Anterior cingulate cortex (tissue), 58 donors: ENCODE data around the gene PISD.
A peak's percentile ranks its signal among the peaks of the same experiment; 100 is the strongest.
"Not testable (repeated sequence)": the region's sequence is repeated elsewhere in the genome, so short reads cannot be mapped to it uniquely, and the experiment has no call there.

ENCODE experiments used
- DNase-seq, 58 donors: peaks; one replicate each; lab custom pipeline; 2025; lab: John Stamatoyannopoulos, UW

PISD gene

DNA sequence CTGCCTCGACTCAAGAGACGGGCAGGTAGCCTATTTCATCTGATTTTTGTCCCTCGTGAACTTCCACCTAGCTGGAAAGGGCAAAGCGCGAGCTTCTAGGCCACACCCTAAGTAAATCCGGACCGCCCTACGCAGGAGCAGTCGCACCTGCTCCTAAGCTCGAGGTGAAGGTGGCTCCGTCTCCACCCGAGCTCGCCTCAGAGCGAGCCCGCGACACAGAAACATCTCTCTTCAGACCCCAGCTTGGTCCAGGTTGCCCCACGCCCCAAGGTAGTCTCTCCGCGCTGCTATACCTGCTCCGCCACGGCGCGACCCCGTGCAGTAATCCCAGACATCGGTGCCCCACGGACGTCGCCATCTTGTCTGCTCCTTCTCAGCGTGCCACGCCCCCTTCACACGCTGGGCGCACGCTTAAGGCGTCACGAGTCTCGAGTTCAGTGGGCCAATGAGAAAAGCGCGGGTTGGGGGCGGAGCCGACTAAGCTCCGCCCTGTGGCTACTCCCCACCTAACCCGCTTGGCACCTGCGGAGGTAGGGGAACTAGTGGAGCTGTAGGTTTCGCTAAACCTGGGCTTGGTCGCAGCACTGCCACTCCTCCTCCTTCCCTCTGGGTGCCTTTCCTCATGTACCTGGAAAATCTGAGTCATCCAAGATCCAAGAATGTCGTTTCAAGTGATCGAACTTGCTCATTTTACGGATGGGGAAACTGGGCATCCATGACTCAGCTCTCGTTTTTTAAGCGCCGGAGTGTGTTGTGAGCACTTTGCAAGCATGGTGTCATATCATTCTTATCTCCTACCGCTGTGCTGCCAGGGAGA, at the start of gene PISD:
Gene PISD (minus strand): TSS at position 365 of the 817 bp plus-strand sequence. CDS start 7 bp downstream, at position 358.
- DNase-seq, result peak; percentile 59 to 95 (median 88)

DNA sequence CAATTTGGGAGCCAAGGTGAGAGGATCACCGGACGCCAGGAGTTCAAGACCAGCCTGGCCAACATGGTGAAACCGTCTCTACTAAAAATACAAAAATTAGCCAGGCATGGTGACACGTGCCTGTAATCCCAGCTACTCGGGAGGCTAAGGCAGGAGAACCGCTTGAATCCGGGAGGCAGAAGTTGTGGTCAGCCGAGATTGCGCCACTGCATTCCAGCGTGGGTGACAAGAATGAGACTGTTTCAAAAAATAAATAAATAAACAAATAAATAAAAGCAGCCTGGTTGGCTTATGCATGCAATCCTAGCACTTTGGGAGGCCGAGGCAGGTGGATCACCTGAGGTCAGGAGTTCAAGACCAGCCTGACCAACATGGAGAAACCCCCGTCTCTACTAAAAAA, 49.2 kb upstream of the PISD start:
- not testable (repeated sequence) for DNase-seq

DNA sequence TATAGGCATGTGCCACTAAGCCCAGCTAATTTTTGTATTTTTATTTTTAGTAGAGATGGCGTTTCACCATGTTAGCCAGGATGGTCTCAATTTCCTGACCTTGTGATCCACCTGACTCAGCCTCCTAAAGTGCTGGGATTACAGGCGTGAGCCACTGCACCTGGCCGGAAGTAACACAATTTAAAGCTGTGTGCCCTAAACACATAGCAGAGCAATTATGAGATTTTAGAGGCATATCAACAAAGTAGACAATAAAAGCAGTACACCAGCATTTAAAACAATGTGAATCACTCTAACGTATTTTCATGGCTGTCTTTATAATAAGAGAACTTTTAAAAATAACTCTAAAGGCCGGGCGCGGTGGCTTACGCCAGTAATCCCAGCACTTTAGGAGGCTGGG, 45.5 kb upstream of the PISD start:
- no peak for DNase-seq

DNA sequence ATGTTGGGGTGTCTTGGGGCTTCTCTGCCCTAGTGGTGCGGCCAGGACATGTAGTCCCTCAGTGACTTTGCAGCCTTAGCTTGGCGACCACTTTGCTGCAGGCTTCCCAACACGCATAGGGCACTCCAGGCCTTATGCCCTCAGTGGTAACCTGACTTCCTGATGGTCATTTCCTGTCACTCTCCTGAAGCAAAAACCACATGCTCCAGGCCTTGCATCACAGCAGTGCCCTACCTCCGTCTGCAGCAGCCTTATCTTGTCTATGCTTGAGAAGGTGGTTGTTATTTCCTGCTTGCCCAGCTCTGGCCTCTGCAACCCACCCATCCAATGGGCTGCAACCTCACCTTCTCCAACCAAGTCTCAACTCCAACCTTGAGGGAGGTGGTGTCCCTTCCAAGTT, 33.4 kb upstream of the PISD start:
- DNase-seq, result no peak

DNA sequence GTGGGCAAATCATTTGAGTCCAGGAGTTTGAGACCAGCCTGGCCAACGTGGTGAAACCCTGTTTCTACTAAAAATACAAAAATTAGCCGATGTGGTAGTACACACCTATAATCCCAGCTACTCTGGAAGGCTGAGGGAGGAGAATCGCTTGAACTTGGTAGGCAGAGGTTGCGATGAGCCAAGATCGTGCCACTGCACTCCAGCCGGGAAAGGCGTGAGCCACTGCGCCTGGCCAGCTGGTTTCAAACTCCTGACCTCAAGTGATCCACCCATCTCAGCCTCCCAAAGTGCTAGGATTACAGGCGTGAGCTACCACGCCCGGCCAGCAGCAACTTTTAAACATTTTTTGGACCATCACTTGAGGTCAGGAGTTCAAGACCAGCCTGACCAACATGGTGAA, 32.0 kb upstream of the PISD start:
- not testable (repeated sequence) for DNase-seq

DNA sequence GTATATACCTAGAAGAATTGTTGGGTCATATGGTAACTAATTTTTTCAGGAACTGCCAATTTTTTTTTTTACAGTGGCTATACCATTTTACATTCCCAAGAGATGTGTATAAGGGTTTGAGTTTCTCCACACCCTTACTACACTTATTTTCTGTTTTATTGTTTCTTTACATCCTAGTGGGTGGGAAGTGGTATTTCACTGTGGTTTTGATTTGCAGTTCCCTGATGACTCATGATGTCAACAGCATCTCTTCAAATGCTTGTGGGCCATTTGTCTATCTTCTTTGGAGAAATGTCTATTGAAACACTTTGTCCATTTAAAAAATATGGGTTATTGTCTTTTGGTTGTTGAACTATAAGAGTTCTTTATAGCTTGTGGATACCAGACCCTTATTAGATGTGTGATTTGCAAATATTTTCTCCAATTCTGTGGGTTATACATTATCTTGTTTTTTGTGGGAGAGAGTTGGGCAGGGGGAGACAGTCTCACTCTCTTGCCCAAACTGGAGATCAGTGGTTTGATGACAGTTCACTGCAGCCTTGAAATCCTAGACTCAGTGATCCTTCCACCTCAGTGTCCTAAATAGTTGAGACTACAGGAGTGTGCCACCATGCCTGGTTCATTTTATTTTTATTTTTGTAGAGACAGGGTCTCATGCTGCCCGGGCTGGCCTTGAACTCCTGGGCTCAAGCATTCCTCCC, 30.3 kb upstream of the PISD start:
- no peak for DNase-seq

DNA sequence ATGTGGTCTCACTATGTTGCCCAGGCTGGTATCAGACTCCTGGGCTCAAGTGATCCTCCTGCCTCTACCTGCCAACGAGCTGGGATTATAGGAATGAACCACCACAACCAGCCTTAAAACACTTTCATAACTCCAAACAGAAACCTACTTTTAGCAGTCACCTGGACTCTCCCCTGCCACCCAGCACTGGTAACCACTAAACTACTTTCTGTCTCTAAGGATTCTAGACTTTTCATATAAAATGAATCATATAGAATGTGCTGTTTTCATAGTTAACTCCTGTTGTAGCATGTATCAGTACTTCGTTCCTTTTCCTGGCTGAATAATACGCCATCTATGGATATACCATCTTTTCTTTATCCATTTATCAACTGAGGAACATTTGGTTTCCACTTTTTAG, 29.4 kb upstream of the PISD start:
- no peak for DNase-seq

DNA sequence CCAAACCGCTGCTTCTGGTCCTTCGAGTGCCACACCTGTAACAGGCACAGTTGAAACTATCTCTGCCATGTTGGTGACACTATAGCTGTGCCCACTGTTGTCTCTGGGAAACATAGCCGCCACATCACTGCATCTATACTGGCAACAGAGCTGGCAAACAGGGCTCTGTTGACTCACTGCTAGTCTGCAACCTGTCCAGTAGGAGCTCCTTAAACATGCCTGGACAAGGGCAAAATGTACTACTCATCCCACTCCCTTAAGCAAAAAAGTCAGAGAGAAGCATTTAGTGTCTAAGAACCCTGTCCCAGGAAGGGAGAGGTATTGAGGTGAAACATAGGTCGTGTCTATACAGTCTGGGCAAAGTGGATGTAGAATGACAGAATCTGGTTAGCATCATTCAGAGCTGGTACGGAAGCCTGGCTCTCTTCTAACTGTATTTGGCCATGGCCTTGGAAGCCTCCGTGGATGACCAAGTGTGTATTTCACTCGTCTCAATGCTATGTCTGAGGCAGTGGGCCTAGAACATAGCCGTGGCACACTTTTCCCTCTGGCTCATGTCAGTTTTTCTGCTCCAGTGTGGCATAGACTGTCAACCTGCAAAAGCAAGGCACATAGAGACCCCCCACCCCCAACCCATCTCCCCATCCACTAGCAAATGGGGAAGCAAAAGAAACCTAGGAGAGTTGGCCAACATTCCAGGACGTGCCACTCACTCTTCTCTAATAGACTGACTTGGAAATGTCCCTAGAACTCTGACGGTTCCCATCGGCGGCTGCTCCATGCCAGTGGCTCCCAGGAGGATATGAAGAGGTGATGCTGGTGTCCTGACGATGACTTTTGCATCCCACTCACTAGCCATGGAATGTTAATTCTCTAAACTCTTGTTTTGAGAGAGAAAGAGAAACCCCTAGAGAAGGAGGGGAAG, 21.4 kb upstream of the PISD start:
- DNase-seq, result no peak

DNA sequence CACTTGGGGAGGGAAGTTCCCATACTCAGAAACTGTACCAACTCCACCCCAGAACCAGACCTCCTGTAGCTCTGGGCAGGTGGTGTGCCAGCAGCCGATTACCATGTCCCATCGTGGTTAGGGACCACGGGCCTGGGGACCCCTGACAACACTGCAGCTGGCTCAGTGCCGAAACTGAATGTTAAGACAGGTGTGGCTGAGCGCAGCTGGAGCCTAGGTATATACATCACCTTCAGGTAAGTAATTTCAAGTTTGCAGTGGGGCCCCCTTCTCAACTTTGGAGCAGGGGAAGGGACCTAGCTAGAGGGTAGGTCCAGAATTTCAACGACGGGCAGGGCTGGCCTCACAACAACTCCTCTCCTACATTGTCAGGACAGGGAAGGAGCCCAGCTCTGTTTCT, 20.7 kb upstream of the PISD start:
- no peak for DNase-seq

DNA sequence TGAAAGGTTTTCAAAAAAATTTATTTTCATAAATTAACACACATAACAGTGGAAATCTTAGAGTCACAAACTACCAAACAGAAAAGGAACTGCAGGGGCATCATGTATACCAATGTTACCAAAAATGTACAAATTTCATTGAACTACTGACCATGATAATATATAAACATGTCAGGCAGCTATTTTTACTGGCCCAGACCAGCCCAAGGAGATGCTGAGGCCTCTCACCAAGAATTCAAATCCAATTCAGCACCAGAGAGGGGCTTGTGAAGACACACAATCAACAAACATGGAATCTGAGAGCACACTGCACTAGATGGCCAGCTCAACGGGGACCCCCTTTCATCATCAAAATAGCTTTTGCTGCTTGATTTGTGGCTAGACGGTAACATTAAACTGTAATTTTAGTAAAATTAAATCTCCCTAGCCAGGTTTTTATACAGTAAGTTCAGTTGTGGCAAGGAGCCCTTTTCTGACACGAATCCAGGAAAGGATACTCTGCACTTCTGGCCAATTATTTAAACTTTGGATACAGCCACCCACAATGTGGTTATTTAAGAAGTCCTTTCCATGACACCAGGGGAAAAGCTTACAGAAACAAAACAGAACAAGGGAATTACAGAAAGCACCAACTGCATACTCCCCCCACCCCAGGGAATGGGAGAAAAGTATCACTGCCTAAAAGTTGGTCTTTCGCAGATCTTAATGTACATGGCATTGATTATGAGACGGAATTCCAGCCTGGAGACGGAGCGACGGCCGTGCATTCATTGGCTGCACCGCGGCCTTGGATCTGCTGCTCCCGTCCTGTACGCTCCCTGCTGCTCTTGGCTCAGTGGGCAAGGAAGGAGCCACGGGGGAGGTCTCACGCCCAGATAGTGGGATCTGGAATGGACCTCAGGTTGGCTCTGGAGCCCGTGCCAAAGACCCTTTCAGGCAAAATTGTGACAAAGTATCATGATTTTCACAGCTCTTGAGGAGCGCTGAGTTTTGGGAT, 19.6 kb upstream of the PISD start:
- DNase-seq, result no peak

DNA sequence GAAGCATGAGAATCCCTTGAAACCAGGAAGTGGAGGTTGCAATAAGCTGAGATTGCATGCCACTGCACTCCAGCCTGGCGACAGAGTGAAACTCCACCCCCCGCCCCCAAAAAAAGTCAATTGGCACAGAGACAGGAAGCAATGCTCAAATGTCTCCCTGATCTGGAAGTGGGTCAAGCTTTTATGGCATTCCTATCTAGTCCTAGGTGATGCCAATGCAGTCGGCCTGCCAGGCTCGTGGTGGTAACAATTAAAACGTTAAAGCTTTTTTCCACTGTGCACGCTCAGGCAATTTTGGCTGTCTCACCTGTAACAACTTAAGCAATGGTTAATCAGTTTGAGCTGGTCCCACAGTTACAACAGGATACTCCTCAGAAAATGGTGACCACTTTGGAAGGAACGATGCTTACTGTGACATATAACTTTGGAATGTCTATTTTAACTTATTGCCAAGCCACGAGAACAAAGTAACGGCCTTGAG, 18.9 kb upstream of the PISD start:
- no peak for DNase-seq

DNA sequence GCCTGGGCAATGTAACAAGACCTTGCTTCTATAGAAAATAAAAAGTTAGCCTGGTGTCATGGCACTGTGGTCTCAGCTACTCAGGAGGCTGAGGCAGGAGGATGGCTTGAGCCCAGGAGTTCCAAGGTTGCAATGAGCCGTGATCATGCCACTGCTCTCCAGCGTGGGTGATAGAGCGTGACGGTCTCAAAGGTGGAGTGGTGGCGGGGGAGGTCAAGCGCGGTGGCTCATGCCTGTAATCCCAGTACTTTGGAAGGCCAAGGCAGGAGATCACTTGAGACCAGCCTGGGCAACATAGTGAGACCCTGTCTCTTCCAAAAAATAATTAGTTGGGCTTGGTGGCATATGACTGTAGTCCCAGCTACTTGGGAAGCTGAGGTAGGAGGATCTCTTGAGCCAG, 16.7 kb upstream of the PISD start:
- no peak for DNase-seq

DNA sequence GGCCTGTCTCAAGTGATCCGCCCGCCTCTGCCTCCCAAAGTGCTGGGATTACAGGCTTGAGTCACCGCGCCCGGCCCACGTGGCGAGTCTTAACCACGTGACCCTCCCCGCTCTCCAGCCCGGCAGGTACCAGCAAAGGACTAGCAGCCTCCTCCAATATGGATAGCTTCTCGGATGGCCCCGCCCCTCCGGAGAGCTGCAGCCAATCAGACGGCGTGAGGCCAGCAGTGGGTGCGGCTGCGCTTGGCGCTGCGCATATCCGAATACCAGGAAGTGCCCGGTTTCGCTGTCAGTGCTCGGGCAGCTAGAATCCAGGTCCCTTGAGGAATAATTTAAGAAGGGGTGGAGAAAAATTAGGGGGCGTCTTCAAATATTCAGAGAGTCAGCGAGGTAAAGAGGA, 14.7 kb upstream of the PISD start:
- peak; percentile 26 to 95 (median 84) for DNase-seq

DNA sequence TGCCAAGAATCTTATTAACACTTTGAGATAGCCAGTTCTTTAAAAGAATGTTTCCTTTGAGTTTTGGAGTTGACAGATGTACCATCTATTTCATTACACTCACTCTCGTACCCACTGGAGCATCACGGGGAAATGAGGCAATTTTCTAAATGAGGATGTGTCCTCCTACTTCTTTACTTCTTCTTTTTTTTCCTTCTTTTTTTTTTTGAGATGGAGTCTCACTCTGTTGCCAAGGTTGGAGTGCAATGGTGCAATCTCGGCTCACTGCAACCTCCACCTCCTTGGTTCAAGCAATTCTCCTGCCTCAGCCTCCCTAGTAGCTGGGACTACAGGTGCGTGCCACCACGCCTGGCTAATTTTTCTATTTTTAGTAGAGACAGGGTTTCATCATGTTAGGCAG, 12.2 kb upstream of the PISD start:
- peak in 5 of 58 donors; percentile 1 to 27 (median 4) for DNase-seq

DNA sequence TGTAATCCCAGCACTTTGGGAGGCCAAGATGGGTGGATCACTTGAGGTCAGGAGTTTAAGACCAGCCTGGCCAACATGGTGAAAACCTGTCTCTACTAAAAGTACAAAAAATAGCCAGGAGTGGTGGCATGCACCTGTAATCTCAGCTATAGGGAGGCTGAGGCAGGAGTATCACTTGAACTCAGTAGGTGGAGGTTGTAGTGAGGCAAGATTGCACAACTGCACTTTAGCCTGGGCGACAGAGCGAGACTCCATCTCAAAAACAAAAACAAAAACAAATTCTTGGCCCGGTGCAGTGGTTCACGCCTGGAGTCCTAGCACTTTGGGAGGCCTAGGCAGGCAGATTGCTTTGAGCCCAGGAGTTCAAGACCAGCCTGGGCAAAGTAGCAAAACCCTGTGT, 6.8 kb upstream of the PISD start:
- not testable (repeated sequence) for DNase-seq

DNA sequence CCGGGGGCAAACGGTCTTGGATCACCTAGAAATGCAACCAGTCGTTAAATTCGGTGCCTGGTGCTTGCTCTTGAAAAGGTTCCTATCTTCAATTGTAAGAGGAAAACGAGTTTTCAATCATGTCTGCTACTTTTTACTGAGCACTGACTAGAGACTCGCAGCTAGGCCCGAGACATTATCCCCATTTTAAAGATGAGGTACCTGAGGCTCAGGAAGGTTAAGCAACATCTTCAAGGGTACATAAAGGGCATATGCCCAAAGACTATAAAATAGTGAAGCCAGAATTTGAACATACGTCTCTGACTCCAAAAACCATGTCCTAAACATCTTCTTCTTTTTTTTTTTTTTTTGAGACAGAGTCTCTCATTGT, 638 bp upstream of the PISD start:
- no peak for DNase-seq

DNA sequence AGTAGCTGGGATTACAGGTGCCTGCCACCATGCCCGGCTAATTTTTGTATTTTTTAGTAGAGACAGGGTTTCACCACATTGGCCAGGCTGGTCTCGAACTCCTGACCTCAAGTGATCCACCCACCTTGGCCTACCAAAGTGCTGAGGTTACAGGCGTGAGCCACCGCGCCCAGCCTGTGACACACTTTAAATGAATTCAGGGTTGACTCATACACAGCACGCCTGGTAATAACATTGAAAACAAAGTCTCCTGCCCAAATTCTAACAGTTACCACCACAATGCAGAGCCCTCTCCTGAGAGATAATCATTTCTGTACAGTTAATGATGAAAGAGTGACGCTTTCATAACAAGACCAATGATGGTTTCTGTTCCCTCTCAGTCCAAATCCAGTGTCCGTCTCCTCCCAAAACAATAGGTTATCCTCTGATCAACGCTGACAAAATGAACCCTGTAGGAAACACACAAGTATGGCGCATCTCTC, 1.1 kb downstream of the PISD start:
- DNase-seq, result not testable (repeated sequence)

DNA sequence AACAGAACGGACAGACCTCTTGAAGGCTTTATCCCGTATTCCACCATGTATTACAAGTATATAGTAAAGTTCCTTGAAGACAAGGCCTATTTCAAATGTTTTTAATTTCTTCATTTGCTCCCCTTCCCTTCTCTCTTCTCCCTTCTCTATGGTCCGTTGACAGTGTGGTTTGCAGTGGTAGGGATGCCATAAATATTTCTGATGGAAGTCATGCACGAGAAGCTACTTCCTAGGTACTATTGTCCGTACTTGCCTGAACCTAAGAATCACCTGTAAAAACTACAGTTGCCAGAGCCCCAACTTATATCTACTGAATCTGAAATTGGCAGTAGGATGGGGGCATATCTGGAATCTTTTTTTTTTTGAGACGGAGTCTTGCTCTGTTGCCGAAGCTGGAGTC, 2.8 kb downstream of the PISD start:
- DNase-seq, result no peak

DNA sequence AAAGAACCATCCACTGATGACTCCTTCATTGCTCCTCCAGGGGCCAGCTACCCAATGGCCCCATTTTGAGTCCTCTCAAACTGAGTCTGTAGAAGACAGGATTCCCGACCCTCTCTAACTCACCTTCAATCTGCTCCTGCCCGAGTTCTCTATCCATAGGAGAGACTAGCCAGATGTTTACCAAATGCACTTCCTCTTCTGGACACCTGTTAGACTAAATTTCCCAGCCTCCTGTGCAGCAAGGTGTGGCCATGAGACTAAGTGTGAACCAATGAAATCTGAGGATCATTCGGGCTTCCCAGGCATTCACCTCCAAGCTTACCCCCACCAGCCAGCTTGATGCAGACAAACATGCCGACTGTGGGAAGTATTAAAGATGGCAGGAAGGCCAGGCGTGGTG, 7.6 kb downstream of the PISD start:
- no peak for DNase-seq
